H7 (cell line): ENCODE data around the gene CFAP46. TPM values are rescaled to one million over a fixed set of nuclear protein-coding genes. Genes with fewer than 3 reads are reported as not detected.

Experiments
- DNase-seq: peaks from one replicate; pipeline ENCODE4 v3.0.0; 2012
- H3K27me3 ChIP-seq: 2 replicates; pipeline ENCODE4 v1.6.0; 2011; ENCODE audit warnings: mild to moderate bottlenecking, low read length; ENCODE audit not compliant: control insufficient read depth, insufficient read depth
- H3K36me3 ChIP-seq: replicated peaks from 2 replicates; pipeline ENCODE4 v1.5.1; 2011; ENCODE audit warnings: low read length; ENCODE audit not compliant: control insufficient read depth, insufficient read depth
- H3K4me3 ChIP-seq: 2 replicates; pipeline ENCODE4 v1.5.1; 2011; ENCODE audit warnings: low read depth, mild to moderate bottlenecking, control low read depth, low read length, moderate library complexity; ENCODE audit not compliant: insufficient read depth
- total RNA-seq: library from RNA; depleted of rRNA; stranded (reverse); fragments of >200 nt; shearing (Covaris generic); gene quantifications from 2 replicates; pipeline ENCODE4 v1.2.3, GENCODE V29; 2014

Gene CFAP46
- total RNA-seq, 1 experiment from 2014 or later = 0.59 TPM

- Histone ChIP-seq H3K4me3 (no peak overlapping the region), H3K27me3 (no peaks in the 10 kb centered on the region), H3K36me3 (no peaks in the 10 kb centered on the region)
- DNase-seq = no peak
Observed at GRCh38 chr10:132842397-132842796, 100.0 kb downstream of the CFAP46 start.

- Histone ChIP-seq H3K36me3 (no peaks in the 10 kb centered on the region), H3K4me3 (no peak overlapping the region), H3K27me3 (no peaks in the 10 kb centered on the region)
- DNase-seq = peak; percentile 23
Observed at GRCh38 chr10:132841615-132841975, 100.8 kb downstream of the CFAP46 start.

GRCh38 chr10:132840698-132841614, 101.4 kb downstream of the CFAP46 start:
- H3K27me3 ChIP-seq = no peaks in the 10 kb centered on the region
- peak; percentile 22 for DNase-seq
- no peak overlapping the region for H3K4me3 ChIP-seq
- H3K36me3 ChIP-seq = no peaks in the 10 kb centered on the region

- Histone ChIP-seq H3K4me3 (no peak overlapping the region), H3K36me3 (no peaks in the 10 kb centered on the region), H3K27me3 (no peaks in the 10 kb centered on the region)
- DNase-seq = peak; percentile 38
Observed at GRCh38 chr10:132839061-132839460, 103.3 kb downstream of the CFAP46 start.

GRCh38 chr10:132838346-132838970, 103.9 kb downstream of the CFAP46 start:
- DNase-seq = peak; percentile 49
- Histone ChIP-seq H3K36me3 (no peaks in the 10 kb centered on the region), H3K27me3 (no peaks in the 10 kb centered on the region), H3K4me3 (no peak overlapping the region)

- DNase-seq = peak; percentile 78
- H3K36me3 ChIP-seq = no peaks in the 10 kb centered on the region
- no peak overlapping the region for H3K4me3 ChIP-seq
- H3K27me3 ChIP-seq = no peaks in the 10 kb centered on the region
Observed at GRCh38 chr10:132837905-132838304, 104.5 kb downstream of the CFAP46 start.

GRCh38 chr10:132836832-132837540, 105.4 kb downstream of the CFAP46 start:
- Histone ChIP-seq H3K27me3 (no peaks in the 10 kb centered on the region), H3K36me3 (no peaks in the 10 kb centered on the region)
- DNase-seq = peak; percentile 98

GRCh38 chr10:132836248-132836831, 106.0 kb downstream of the CFAP46 start:
- DNase-seq = peak; percentile 78
- H3K4me3 ChIP-seq = no peak overlapping the region
- no peaks in the 10 kb centered on the region for H3K36me3 ChIP-seq
- H3K27me3 ChIP-seq = no peaks in the 10 kb centered on the region

More at GRCh38 chr10:132836832-132837540, 105.4 kb downstream of the CFAP46 start:
- H3K4me3 ChIP-seq = no peak overlapping the region

- H3K27me3 ChIP-seq = no peaks in the 10 kb centered on the region
- no peak overlapping the region for H3K4me3 ChIP-seq
- DNase-seq = peak; percentile 89
Observed at GRCh38 chr10:132835848-132836233, 106.5 kb downstream of the CFAP46 start.

GRCh38 chr10:132834891-132835847, 107.2 kb downstream of the CFAP46 start:
- Histone ChIP-seq H3K36me3 (no peaks in the 10 kb centered on the region), H3K4me3 (no peak overlapping the region), H3K27me3 (no peaks in the 10 kb centered on the region)
- peak; percentile 44 for DNase-seq

More at GRCh38 chr10:132835848-132836233, 106.5 kb downstream of the CFAP46 start:
- no peaks in the 10 kb centered on the region for H3K36me3 ChIP-seq

- Histone ChIP-seq H3K36me3 (no peaks in the 10 kb centered on the region), H3K27me3 (no peaks in the 10 kb centered on the region), H3K4me3 (no peak overlapping the region)
- DNase-seq = no peak
Observed at GRCh38 chr10:132834311-132834761, 108.0 kb downstream of the CFAP46 start.

GRCh38 chr10:132833421-132834111, 108.8 kb downstream of the CFAP46 start:
- H3K36me3 ChIP-seq = no peaks in the 10 kb centered on the region
- H3K4me3 ChIP-seq = no peak overlapping the region
- no peaks in the 10 kb centered on the region for H3K27me3 ChIP-seq
- peak; percentile 40 for DNase-seq
